Measurements from ENCODE around the gene PHF24.

PHF24 gene

DNA sequence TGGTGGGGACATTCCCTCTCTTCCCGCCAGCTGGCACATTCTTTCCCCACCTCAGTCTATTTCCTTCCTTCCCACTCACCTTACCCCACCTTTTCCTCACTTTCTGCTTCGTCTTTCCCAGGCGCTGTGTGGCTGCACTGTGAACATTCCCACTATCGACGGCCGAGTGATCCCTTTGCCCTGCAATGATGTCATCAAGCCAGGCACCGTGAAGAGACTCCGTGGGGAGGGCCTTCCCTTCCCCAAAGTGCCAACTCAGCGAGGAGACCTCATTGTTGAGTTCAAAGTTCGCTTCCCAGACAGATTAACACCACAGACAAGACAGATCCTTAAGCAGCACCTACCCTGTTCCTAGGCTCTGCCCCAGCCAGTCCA is 38.8 kb downstream of the PHF24 start:
- no peak overlapping the region for H3K4me3 ChIP-seq (ENCODE audit: low read depth, low read length)
- TF ChIP-seq CTCF (IDR thresholded peaks at IDR 0.05; ENCODE audit: low read depth, low read length, missing control alignments): no peak
- no peak for DNase-seq (ENCODE audit: low read depth)
- in situ Hi-C loops (cut with HindIII; ENCODE audit: low sequenced_read_pairs): no loop called here

- no peak overlapping the region for H3K4me3 ChIP-seq (ENCODE audit: low read depth, low read length)
- no peak for TF ChIP-seq CTCF (IDR thresholded peaks at IDR 0.05; ENCODE audit: low read depth, low read length, missing control alignments)
- in situ Hi-C loops (cut with HindIII; ENCODE audit: low sequenced_read_pairs): no loop called here
- DNase-seq (ENCODE audit: low read depth): no peak
Measured at GRCh38 chr9:34997379-34997781, 39.3 kb downstream of the PHF24 start.

GRCh38 chr9:34998266-34998665 is 40.2 kb downstream of the PHF24 start:
- in situ Hi-C loops (cut with HindIII; ENCODE audit: low sequenced_read_pairs): no loop called here
- H3K4me3 ChIP-seq (ENCODE audit: low read depth, low read length): no peak overlapping the region
- no peak for DNase-seq (ENCODE audit: low read depth)
- no peak for TF ChIP-seq CTCF (IDR thresholded peaks at IDR 0.05; ENCODE audit: low read depth, low read length, missing control alignments)

- H3K4me3 ChIP-seq (ENCODE audit: low read depth, low read length): no peak overlapping the region
- no peak for DNase-seq (ENCODE audit: low read depth)
- no peak for TF ChIP-seq CTCF (IDR thresholded peaks at IDR 0.05; ENCODE audit: low read depth, low read length, missing control alignments)
- in situ Hi-C loops (cut with HindIII; ENCODE audit: low sequenced_read_pairs): no loop called here
Measured at GRCh38 chr9:34999576-34999975, 41.5 kb downstream of the PHF24 start.

DNA sequence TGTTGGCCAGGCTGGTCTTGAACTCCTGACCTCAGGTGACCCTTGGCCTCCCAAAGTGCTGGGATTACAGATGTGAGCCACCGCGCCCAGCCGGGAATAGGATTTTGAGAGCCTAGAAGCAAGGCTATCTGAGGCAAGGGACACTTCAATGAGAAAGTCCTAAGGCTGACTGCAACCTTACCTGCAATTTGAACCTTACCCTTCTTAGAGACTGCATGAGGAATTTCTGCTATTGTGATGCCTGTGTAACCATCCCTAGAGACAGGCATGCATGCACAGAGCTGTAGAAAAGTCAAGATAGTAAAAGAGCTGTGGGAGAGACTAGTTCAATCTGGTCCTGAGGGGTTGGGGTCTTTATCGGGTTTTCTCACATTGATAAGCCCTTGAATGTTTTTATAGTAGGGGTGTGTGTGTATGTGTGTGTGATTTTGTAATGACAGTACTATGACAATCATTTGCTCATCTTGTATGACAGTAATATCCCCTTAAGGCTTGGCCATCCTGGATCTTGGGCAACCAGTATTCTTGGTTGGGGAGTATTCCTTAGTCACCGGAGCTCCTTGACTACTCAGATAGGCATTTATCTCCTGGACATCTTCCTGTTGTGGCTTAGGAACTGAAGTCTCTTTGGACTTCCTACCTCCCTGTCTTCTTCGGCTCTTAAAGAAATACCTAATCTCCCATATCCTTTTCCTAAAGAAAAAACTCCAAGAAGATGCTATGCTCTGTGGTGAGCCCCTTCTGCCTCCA is 42.6 kb downstream of the PHF24 start:
- in situ Hi-C loops (cut with HindIII; ENCODE audit: low sequenced_read_pairs): loop anchor here (5.0 kb wide), 2 partner anchors 42 to 92 kb away; a partner anchor contains a TSS
- TF ChIP-seq CTCF (IDR thresholded peaks at IDR 0.05; ENCODE audit: low read depth, low read length, missing control alignments): no peak
- DNase-seq (ENCODE audit: low read depth): no peak
- H3K4me3 ChIP-seq (ENCODE audit: low read depth, low read length): no peak overlapping the region

GRCh38 chr9:35001285-35001677 is 43.2 kb downstream of the PHF24 start:
- no peak for DNase-seq (ENCODE audit: low read depth)
- in situ Hi-C loops (cut with HindIII; ENCODE audit: low sequenced_read_pairs): loop anchor here (5.0 kb wide), 2 partner anchors 41 to 91 kb away; a partner anchor contains a TSS
- H3K4me3 ChIP-seq (ENCODE audit: low read depth, low read length): no peak overlapping the region
- no peak for TF ChIP-seq CTCF (IDR thresholded peaks at IDR 0.05; ENCODE audit: low read depth, low read length, missing control alignments)

Data from astrocyte of the cerebellum (primary cell).